Mesenchymal stem cell (in vitro differentiated cells and primary cell): ENCODE results near the gene AXIN1.

Experiments used
- DNase-seq: peaks from one replicate; pipeline ENCODE4 v3.0.0-alpha.2; 2013
- H2AFZ ChIP-seq: one replicate; pipeline ENCODE4 v1.6.1; 2013; ENCODE audit warnings: low read depth, mild to moderate bottlenecking, control low read depth, inconsistent platforms, low read length, moderate library complexity
- H2AK5ac ChIP-seq: 2 replicates; pipeline ENCODE4 v1.6.1; 2013; ENCODE audit warnings: low read length, moderate library complexity, mild to moderate bottlenecking, inconsistent platforms; ENCODE audit not compliant: severe bottlenecking
- H2BK120ac ChIP-seq: one replicate; pipeline ENCODE4 v1.6.1; 2013; ENCODE audit warnings: low read depth, mild to moderate bottlenecking, inconsistent platforms, low read length, moderate library complexity
- H2BK12ac ChIP-seq, 2 experiments: one replicate each; pipeline ENCODE4 v1.6.1; 2013; ENCODE audit warnings: inconsistent platforms in 2 of 2, low read length in 2 of 2, mild to moderate bottlenecking in 2 of 2, moderate library complexity in 2 of 2, control low read depth in 1 of 2
- H2BK15ac ChIP-seq: one replicate; pipeline ENCODE4 v1.6.1; 2013; ENCODE audit warnings: mild to moderate bottlenecking, low read depth, inconsistent platforms; ENCODE audit not compliant: poor library complexity, severe bottlenecking
- H2BK5ac ChIP-seq: 2 replicates; pipeline ENCODE4 v1.6.1; 2013; ENCODE audit warnings: low read depth, mild to moderate bottlenecking, low read length, control low read depth, inconsistent platforms; ENCODE audit not compliant: poor library complexity, severe bottlenecking
- H3K14ac ChIP-seq, 2 experiments: one replicate each; pipeline ENCODE4 v1.6.1; 2013; ENCODE audit warnings: inconsistent platforms in 2 of 2, low read length in 2 of 2, control low read depth in 1 of 2, mild to moderate bottlenecking in 1 of 2, moderate library complexity in 1 of 2
- H3K18ac ChIP-seq, 2 experiments: one replicate each; pipeline ENCODE4 v1.6.1; 2013; ENCODE audit warnings: inconsistent platforms in 2 of 2, low read length in 2 of 2, control low read depth in 1 of 2, low read depth in 1 of 2, mild to moderate bottlenecking in 1 of 2
- H3K23ac ChIP-seq, 2 experiments: one replicate each; pipeline ENCODE4 v1.6.1; 2013; ENCODE audit warnings: inconsistent platforms in 2 of 2, low read length in 2 of 2, mild to moderate bottlenecking in 2 of 2, moderate library complexity in 2 of 2, control low read depth in 1 of 2
- H3K27ac ChIP-seq: 2 replicates; pipeline ENCODE4 v1.5.1; 2013; ENCODE audit warnings: mild to moderate bottlenecking, moderate library complexity, low read length, control low read depth, inconsistent platforms; ENCODE audit not compliant: poor library complexity, severe bottlenecking
- H3K27me3 ChIP-seq, 2 experiments: 2 replicates each; pipeline versions ENCODE4 v1.6.1 to v1.7.0; 2013; ENCODE audit warnings: low read length in 2 of 2, mild to moderate bottlenecking in 2 of 2, moderate library complexity in 2 of 2, control low read depth in 1 of 2, inconsistent platforms in 1 of 2; ENCODE audit not compliant: control insufficient read depth in 1 of 2, insufficient read depth in 1 of 2
- H3K36me3 ChIP-seq, 2 experiments: 2 replicates each; pipeline versions ENCODE4 v1.6.1 to v1.7.0; 2013; ENCODE audit warnings: low read length in 2 of 2, control low read depth in 1 of 2, inconsistent platforms in 1 of 2, low read depth in 1 of 2, mild to moderate bottlenecking in 1 of 2; ENCODE audit not compliant: insufficient read depth in 2 of 2, control insufficient read depth in 1 of 2
- H3K4ac ChIP-seq, 2 experiments: one replicate each; pipeline ENCODE4 v1.6.1; 2013; ENCODE audit warnings: inconsistent platforms in 2 of 2, low read length in 2 of 2, mild to moderate bottlenecking in 2 of 2, moderate library complexity in 2 of 2, control low read depth in 1 of 2, low read depth in 1 of 2
- H3K4me1 ChIP-seq: 2 replicates; pipeline ENCODE4 v1.6.1; 2013; ENCODE audit warnings: low read depth, low read length, control low read depth; ENCODE audit not compliant: control insufficient read depth, insufficient read depth
- H3K4me2 ChIP-seq: 2 replicates; pipeline ENCODE4 v1.6.1; 2013; ENCODE audit warnings: low read length, mild to moderate bottlenecking, inconsistent platforms; ENCODE audit not compliant: poor library complexity, severe bottlenecking
- H3K4me3 ChIP-seq, 2 experiments: 2 replicates each; pipeline versions ENCODE4 v1.5.1 to v1.7.0; 2013; ENCODE audit warnings: low read length in 2 of 2, mild to moderate bottlenecking in 2 of 2, control low read depth in 1 of 2, low read depth in 1 of 2; ENCODE audit not compliant: insufficient read depth in 1 of 2
- H3K79me1 ChIP-seq: replicated peaks from 2 replicates; pipeline ENCODE4 v1.6.1; 2013; ENCODE audit warnings: mild to moderate bottlenecking, control low read depth, low read length, inconsistent platforms; ENCODE audit not compliant: poor library complexity, severe bottlenecking
- H3K9ac ChIP-seq: 2 replicates; pipeline ENCODE4 v1.7.0; 2013; ENCODE audit warnings: mild to moderate bottlenecking, low read length, moderate library complexity
- H3K9me3 ChIP-seq: 2 replicates; pipeline ENCODE4 v1.7.0; 2013; ENCODE audit warnings: mild to moderate bottlenecking, low read length; ENCODE audit not compliant: control insufficient read depth
- H4K8ac ChIP-seq: one replicate; pipeline ENCODE4 v1.6.1; 2013; ENCODE audit warnings: inconsistent platforms, mild to moderate bottlenecking, low read length, moderate library complexity
- H4K91ac ChIP-seq: one replicate; pipeline ENCODE4 v1.6.1; 2013; ENCODE audit warnings: mild to moderate bottlenecking, low read length, inconsistent platforms
- WGBS: methylation state at CpG from one replicate; pipeline ENCODE4 v1.1.7; 2013; ENCODE audit warnings: mixed read lengths; 5-methylcytosine and 5-hydroxymethylcytosine counted together

Gene AXIN1

DNA sequence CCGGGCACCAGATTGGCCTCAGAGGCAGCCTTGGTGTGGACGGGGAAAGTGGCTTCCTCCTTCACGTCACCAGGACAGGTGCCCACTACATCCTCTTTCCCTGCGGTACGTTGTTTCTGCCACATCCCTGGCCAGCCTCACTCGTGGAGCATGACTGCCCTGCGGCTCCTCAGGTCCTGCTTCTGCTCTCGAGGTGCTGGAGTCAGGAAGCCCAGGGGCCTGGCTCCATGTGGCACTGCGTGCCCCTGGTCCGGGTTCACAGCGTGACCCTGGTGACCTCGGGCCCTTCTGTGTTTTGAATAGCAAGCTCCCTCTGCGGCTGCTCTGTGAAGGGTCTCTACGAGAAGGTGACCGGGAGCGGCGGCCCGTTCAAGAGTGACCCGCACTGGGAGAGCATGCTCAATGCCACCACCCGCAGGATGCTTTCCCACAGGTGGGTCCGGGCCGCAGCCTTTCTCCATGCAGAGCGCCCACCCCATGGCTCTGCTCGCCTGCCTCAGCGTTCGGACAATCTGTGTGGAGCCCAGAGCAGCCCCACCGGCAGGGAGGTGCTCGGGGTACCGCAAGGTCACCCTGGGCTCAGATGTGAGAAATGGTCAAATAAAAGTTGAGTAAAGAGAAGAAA lies 90.3 kb downstream of the AXIN1 start:
- Histone ChIP-seq H3K4me3 (no peak overlapping the region), H3K4me2 (no peak overlapping the region), H3K27me3 (no peaks in the 10 kb centered on the region), H2BK5ac (no peak overlapping the region), H2BK120ac (no peak overlapping the region), H3K4me1 (peaks cover 4% of the 10 kb centered on the region), H4K91ac (no peak overlapping the region), H3K79me1 (no peaks in the 10 kb centered on the region), H2AK5ac (no peak overlapping the region), H3K27ac (no peak overlapping the region), H3K4ac (no peak overlapping the region), H3K36me3 (peaks cover 55 to 70% of the 10 kb centered on the region in 2 experiments), H3K18ac (no peak overlapping the region), H3K9ac (no peak overlapping the region), H2BK15ac (no peak overlapping the region), H4K8ac (no peak overlapping the region), H3K14ac (no peak overlapping the region), H2BK12ac (no peak overlapping the region), H3K23ac (no peak overlapping the region), H2AFZ (no peak overlapping the region), H3K9me3 (no peaks in the 10 kb centered on the region)
- 96% methylated on average over 29 of the region's 29 CpGs for WGBS
- no peak for DNase-seq

DNA sequence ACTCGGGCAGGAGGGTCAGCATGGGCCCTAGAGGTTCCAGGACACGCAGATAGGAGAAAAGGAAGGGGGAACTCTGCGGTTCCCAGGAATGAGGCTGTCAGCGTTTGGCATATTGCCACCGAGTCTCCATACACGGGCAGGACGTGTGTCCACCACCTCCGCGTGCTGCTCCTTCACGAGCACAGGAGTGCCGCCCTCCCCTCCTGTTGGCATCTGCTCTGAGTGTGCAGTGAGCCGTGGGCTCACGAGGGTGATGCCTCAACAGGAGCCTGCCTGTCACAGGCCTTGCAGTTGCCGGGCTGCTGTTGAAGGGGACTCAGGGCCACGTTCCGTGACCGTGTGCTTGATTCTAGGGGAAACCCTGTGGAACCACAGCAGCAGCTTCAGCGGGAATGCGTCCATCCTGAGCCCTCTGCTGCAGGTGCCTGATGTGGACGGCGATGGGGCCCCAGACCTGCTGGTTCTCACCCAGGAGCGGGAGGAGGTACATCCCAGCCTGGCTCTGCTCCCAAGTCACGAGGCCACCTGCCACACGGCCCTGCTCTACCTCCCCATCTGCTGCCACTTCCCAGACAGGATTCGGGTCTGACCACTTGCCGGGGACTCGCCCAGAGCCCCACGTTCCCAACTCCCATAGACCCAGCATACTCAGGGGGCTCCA lies 91.4 kb downstream of the AXIN1 start:
- Histone ChIP-seq H3K79me1 (no peaks in the 10 kb centered on the region), H3K9ac (no peak overlapping the region), H3K4me1 (peaks cover 4% of the 10 kb centered on the region), H3K4me3 (no peak overlapping the region), H4K8ac (no peak overlapping the region), H2BK120ac (no peak overlapping the region), H2BK5ac (no peak overlapping the region), H2BK12ac (no peak overlapping the region), H2AK5ac (no peak overlapping the region), H3K27me3 (no peaks in the 10 kb centered on the region), H3K14ac (no peak overlapping the region), H3K9me3 (no peaks in the 10 kb centered on the region), H3K36me3 (peaks cover 59 to 73% of the 10 kb centered on the region in 2 experiments), H3K4ac (no peak overlapping the region), H3K27ac (no peak overlapping the region), H4K91ac (no peak overlapping the region), H3K4me2 (no peak overlapping the region), H2BK15ac (no peak overlapping the region), H3K18ac (no peak overlapping the region), H3K23ac (no peak overlapping the region), H2AFZ (no peak overlapping the region)
- no peak for DNase-seq
- WGBS: 96% methylated on average over 26 of the region's 28 CpGs

DNA sequence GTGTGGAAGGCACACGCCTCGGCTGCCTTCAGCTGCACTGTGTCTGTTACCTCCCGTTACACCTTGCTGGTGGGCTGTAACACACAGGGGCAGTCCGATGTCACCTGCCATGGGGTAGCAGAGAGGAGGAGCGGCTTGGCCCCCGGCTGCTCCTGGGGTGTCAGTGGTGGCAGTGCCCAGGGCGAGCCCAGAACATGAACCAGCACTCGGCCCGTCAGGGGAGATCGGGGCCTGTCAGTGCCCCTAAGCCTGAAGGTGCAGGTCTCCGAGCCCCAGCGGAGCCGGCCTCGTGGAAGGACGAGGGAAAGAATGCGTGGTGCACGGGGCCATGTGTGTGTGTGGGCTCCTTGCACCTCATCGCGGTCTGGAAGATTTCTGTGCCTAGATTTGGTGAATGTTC lies 92.2 kb downstream of the AXIN1 start:
- Histone ChIP-seq H2BK12ac (no peak overlapping the region), H3K36me3 (peaks cover 66 to 72% of the 10 kb centered on the region in 2 experiments), H2BK120ac (no peak overlapping the region), H3K4ac (no peak overlapping the region), H3K4me1 (peaks cover 2% of the 10 kb centered on the region), H3K14ac (no peak overlapping the region), H2AFZ (no peak overlapping the region), H3K27me3 (no peaks in the 10 kb centered on the region), H3K18ac (no peak overlapping the region), H2AK5ac (no peak overlapping the region), H4K91ac (no peak overlapping the region), H3K27ac (no peak overlapping the region), H2BK15ac (no peak overlapping the region), H4K8ac (no peak overlapping the region), H2BK5ac (no peak overlapping the region), H3K9ac (no peak overlapping the region), H3K23ac (no peak overlapping the region), H3K79me1 (no peaks in the 10 kb centered on the region), H3K4me2 (no peak overlapping the region), H3K9me3 (no peaks in the 10 kb centered on the region), H3K4me3 (no peak overlapping the region)
- 98% methylated on average over 19 of the region's 19 CpGs for WGBS
- DNase-seq: no peak

DNA sequence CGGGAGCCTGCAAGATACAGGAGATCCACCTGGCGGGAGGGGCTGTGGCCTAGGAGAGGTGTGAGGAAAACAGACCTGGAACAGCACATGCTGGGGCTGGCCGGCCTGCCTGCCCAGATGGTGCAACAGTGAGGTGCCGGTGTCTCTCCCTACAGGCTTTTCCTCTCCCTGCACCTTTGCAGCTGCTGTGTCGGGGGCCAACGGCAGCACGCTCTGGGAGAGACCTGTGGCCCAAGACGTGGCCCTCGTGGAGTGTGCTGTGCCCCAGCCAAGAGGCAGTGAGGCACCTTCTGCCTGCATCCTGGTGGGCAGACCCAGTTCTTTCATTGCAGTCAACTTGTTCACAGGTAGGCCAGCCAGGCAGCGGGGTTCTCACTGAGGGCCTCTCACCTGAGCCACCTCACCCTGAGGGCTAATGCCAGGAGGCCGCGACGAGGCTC lies 92.7 kb downstream of the AXIN1 start:
- Histone ChIP-seq H2AFZ (no peak overlapping the region), H3K23ac (no peak overlapping the region), H2BK15ac (no peak overlapping the region), H2AK5ac (no peak overlapping the region), H2BK120ac (no peak overlapping the region), H3K18ac (no peak overlapping the region), H3K27ac (no peak overlapping the region), H3K9ac (no peak overlapping the region), H3K4me3 (no peak overlapping the region), H3K4me1 (peaks cover 2% of the 10 kb centered on the region), H2BK12ac (no peak overlapping the region), H3K27me3 (no peaks in the 10 kb centered on the region), H3K36me3 (peaks cover 64 to 72% of the 10 kb centered on the region in 2 experiments), H3K4me2 (no peak overlapping the region), H3K4ac (no peak overlapping the region), H3K9me3 (no peaks in the 10 kb centered on the region), H2BK5ac (no peak overlapping the region), H3K14ac (no peak overlapping the region), H4K91ac (peak overlapping the region; percentile 50), H4K8ac (no peak overlapping the region), H3K79me1 (no peaks in the 10 kb centered on the region)
- DNase-seq: no peak
- WGBS: 97% methylated on average over 13 of the region's 13 CpGs
